ENCODE measurements around the gene KIFC3. TPM values are rescaled to one million over a fixed set of nuclear protein-coding genes. Genes with fewer than 3 reads are reported as not detected.
A peak's percentile ranks its signal among the peaks of the same experiment; 100 is the strongest.
"Not testable (repeated sequence)": the region's sequence is repeated elsewhere in the genome, so short reads cannot be mapped to it uniquely, and the experiment has no call there.

KIFC3 gene
- total RNA-seq, 8 experiments from 2014 or later = 2.7 to 32.4 (median 8.2) TPM

- 68 to 100% (median 87%) methylated on average over 1 to 7 of the region's 11 CpGs; no CpG with 5 or more reads in 5 of the 10 experiments for WGBS, 10 experiments
- ATAC-seq (replicated peaks in 6 of 8) = no peak
- peaks cover 2% of the 10 kb centered on the region in 2 donors for H3K4me1 ChIP-seq (replicated peaks in 1 of 2)
- in situ Hi-C loops (cut with MboI; ENCODE audit: low pct_unique_long_range_greater_than_20kb in 2 of 9, low sequenced_read_pairs in 9 of 9, unreplicated experiment in 9 of 9) = no loop called here
- H3K27ac ChIP-seq = no peak overlapping the region
- no peak overlapping the region for H3K4me3 ChIP-seq
Observed at GRCh38 chr16:57722651-57723050, 79.6 kb downstream of the KIFC3 start.

GRCh38 chr16:57722210-57722499, 80.1 kb downstream of the KIFC3 start:
- in situ Hi-C loops (cut with MboI; ENCODE audit: low pct_unique_long_range_greater_than_20kb in 2 of 9, low sequenced_read_pairs in 9 of 9, unreplicated experiment in 9 of 9) = no loop called here
- Histone ChIP-seq H3K4me3 (no peak overlapping the region), H3K27ac (no peak overlapping the region), H3K4me1 (replicated peaks in 1 of 2) (peaks cover 2% of the 10 kb centered on the region in 2 donors)
- ATAC-seq (replicated peaks in 6 of 8) = peak in 1 of 8 experiments; percentile 7
- WGBS, 10 experiments = 100% methylated on average over 1 of the region's 2 CpGs; no CpG with 5 or more reads in 8 of the 10 experiments

GRCh38 chr16:57721356-57722209, 80.7 kb downstream of the KIFC3 start:
- Histone ChIP-seq H3K4me1 (replicated peaks in 1 of 2) (peaks cover 2% of the 10 kb centered on the region in 2 donors), H3K27ac (no peak overlapping the region), H3K4me3 (no peak overlapping the region)
- no peak for ATAC-seq (replicated peaks in 6 of 8)
- in situ Hi-C loops (cut with MboI; ENCODE audit: low pct_unique_long_range_greater_than_20kb in 2 of 9, low sequenced_read_pairs in 9 of 9, unreplicated experiment in 9 of 9) = no loop called here
- WGBS, 10 experiments = 32 to 100% (median 80%) methylated on average over 1 to 3 of the region's 17 CpGs; no CpG with 5 or more reads in 5 of the 10 experiments

- peak; percentile 57 to 90 (median 79) for ATAC-seq (replicated peaks in 6 of 8)
- H3K4me3 ChIP-seq = no peak overlapping the region
- in situ Hi-C loops (cut with MboI; ENCODE audit: low pct_unique_long_range_greater_than_20kb in 2 of 9, low sequenced_read_pairs in 9 of 9, unreplicated experiment in 9 of 9) = no loop called here
- no peak overlapping the region for H3K27ac ChIP-seq
- 63 to 100% (median 83%) methylated on average over 1 to 3 of the region's 3 CpGs; no CpG with 5 or more reads in 5 of the 10 experiments for WGBS, 10 experiments
- H3K4me1 ChIP-seq (replicated peaks in 1 of 2) = peaks cover 2% of the 10 kb centered on the region in 2 donors
Observed at GRCh38 chr16:57720142-57720575, 82.1 kb downstream of the KIFC3 start.

- Histone ChIP-seq H3K4me1 (replicated peaks in 1 of 2) (no peaks in the 10 kb centered on the region), H3K27ac (no peak overlapping the region), H3K4me3 (no peak overlapping the region)
- 50 to 100% (median 88%) methylated on average over 1 to 6 of the region's 6 CpGs; no CpG with 5 or more reads in 5 of the 10 experiments for WGBS, 10 experiments
- ATAC-seq (replicated peaks in 6 of 8) = peak in 2 of 8 experiments; percentile 19 to 94
- in situ Hi-C loops (cut with MboI; ENCODE audit: low pct_unique_long_range_greater_than_20kb in 2 of 9, low sequenced_read_pairs in 9 of 9, unreplicated experiment in 9 of 9) = no loop called here
Observed at GRCh38 chr16:57714047-57714446, 88.2 kb downstream of the KIFC3 start.

GRCh38 chr16:57713596-57713995, 88.7 kb downstream of the KIFC3 start:
- H3K4me1 ChIP-seq (replicated peaks in 1 of 2) = no peaks in the 10 kb centered on the region
- in situ Hi-C loops (cut with MboI; ENCODE audit: low pct_unique_long_range_greater_than_20kb in 2 of 9, low sequenced_read_pairs in 9 of 9, unreplicated experiment in 9 of 9) = no loop called here
- no peak overlapping the region for H3K27ac ChIP-seq
- WGBS, 10 experiments = 34 to 96% (median 75%) methylated on average over 1 to 8 of the region's 8 CpGs; no CpG with 5 or more reads in 1 of the 10 experiments
- H3K4me3 ChIP-seq = no peak overlapping the region
- no peak for ATAC-seq (replicated peaks in 6 of 8)

GRCh38 chr16:57712569-57712968, 89.7 kb downstream of the KIFC3 start:
- H3K4me3 ChIP-seq; in situ Hi-C loops (cut with MboI; ENCODE audit: low pct_unique_long_range_greater_than_20kb in 2 of 9, low sequenced_read_pairs in 9 of 9, unreplicated experiment in 9 of 9); H3K27ac ChIP-seq; ATAC-seq (replicated peaks in 6 of 8); H3K4me1 ChIP-seq (replicated peaks in 1 of 2): not testable (repeated sequence)
- 60 to 95% (median 78%) methylated on average over 1 to 6 of the region's 6 CpGs for WGBS, 10 experiments

- H3K27ac ChIP-seq = no peak overlapping the region
- no peaks in the 10 kb centered on the region for H3K4me1 ChIP-seq (replicated peaks in 1 of 2)
- in situ Hi-C loops (cut with MboI; ENCODE audit: low pct_unique_long_range_greater_than_20kb in 2 of 9, low sequenced_read_pairs in 9 of 9, unreplicated experiment in 9 of 9) = no loop called here
- WGBS, 10 experiments = 74 to 100% (median 82%) methylated on average over 1 to 3 of the region's 3 CpGs
- ATAC-seq (replicated peaks in 6 of 8) = peak in 2 of 8 experiments; percentile 37 to 40
- H3K4me3 ChIP-seq = no peak overlapping the region
Observed at GRCh38 chr16:57711993-57712392, 90.3 kb downstream of the KIFC3 start.

- H3K27ac ChIP-seq = no peak overlapping the region
- in situ Hi-C loops (cut with MboI; ENCODE audit: low pct_unique_long_range_greater_than_20kb in 2 of 9, low sequenced_read_pairs in 9 of 9, unreplicated experiment in 9 of 9) = no loop called here
- no peaks in the 10 kb centered on the region for H3K4me1 ChIP-seq (replicated peaks in 1 of 2)
- H3K4me3 ChIP-seq = no peak overlapping the region
- no peak for ATAC-seq (replicated peaks in 6 of 8)
- WGBS, 10 experiments = 34 to 100% (median 80%) methylated on average over 1 to 4 of the region's 5 CpGs; no CpG with 5 or more reads in 3 of the 10 experiments
Observed at GRCh38 chr16:57711346-57711745, 90.9 kb downstream of the KIFC3 start.

- Histone ChIP-seq H3K4me1 (replicated peaks in 1 of 2) (no peaks in the 10 kb centered on the region), H3K27ac (no peak overlapping the region), H3K4me3 (no peak overlapping the region)
- 40 to 100% (median 67%) methylated on average over 1 to 3 of the region's 3 CpGs; no CpG with 5 or more reads in 3 of the 10 experiments for WGBS, 10 experiments
- ATAC-seq (replicated peaks in 6 of 8) = no peak
- in situ Hi-C loops (cut with MboI; ENCODE audit: low pct_unique_long_range_greater_than_20kb in 2 of 9, low sequenced_read_pairs in 9 of 9, unreplicated experiment in 9 of 9) = no loop called here
Observed at GRCh38 chr16:57709663-57710062, 92.6 kb downstream of the KIFC3 start.

Other genes starting within 250 kb of the KIFC3 start
- 10 to 100 TPM in 5 of 8 experiments, 1 to 10 TPM in 2, under 1 TPM in 1; 0.54 to 82.8 (median 48.8) TPM for gene ADGRG1, start 173.9 kb downstream of the KIFC3 start, total RNA-seq
- gene ADGRG3, start 134.2 kb downstream of the KIFC3 start, total RNA-seq = 1 to 10 TPM in 1 of 8 experiments, under 1 TPM in 5, not detected in 2; 0.10 to 1.1 (median 0.31) TPM
- 1 to 10 TPM in 3 of 8 experiments, under 1 TPM in 4, not detected in 1; 0.49 to 7.4 (median 0.63) TPM for gene DRC7, start 107.7 kb downstream of the KIFC3 start, total RNA-seq
- 10 to 100 TPM; 20.7 to 41.0 (median 33.0) TPM for gene KATNB1, start 66.7 kb downstream of the KIFC3 start, total RNA-seq
- 1 to 10 TPM in 4 of 8 experiments, under 1 TPM in 3, not detected in 1; 0.05 to 2.1 (median 1.2) TPM for gene CNGB1, start 168.6 kb upstream of the KIFC3 start, total RNA-seq
- gene ZNF319, start 198.2 kb upstream of the KIFC3 start, total RNA-seq = 1 to 10 TPM; 3.5 to 7.4 (median 5.2) TPM
- gene USB1, start 198.9 kb upstream of the KIFC3 start, total RNA-seq = 10 to 100 TPM; 10.9 to 40.0 (median 16.2) TPM
- 10 to 100 TPM in 5 of 8 experiments, 1 to 10 TPM in 3; 2.6 to 30.3 (median 14.8) TPM for gene MMP15, start 223.3 kb upstream of the KIFC3 start, total RNA-seq

Data from motor neuron (in vitro differentiated cells).